T-helper 2 cell treated with Interferon-gamma antibody and Interleukin-4, amounts not matched to agents 100 ng/mL and 5 ng/mL, for 36 hours (primary cell): ENCODE results near the gene MB. TPM values are rescaled to one million over a fixed set of nuclear protein-coding genes. Genes with fewer than 3 reads are reported as not detected.

Experiments used
- total RNA-seq: library from RNA; stranded (reverse); gene quantifications from 2 replicates; pipeline ENCODE4 v1.2.3, GENCODE V29; 2022

MB gene
- total RNA-seq, 1 donor from 2014 or later = 0.36 TPM

Other genes with a start within 250 kb of the MB start
- gene HMOX1, start 236.2 kb downstream of the MB start, total RNA-seq = 0.61 and 1.2 TPM in 2 replicates
- 273 and 281 TPM in 2 replicates for gene MCM5, start 217.2 kb downstream of the MB start, total RNA-seq
- not detected in 2 replicates for gene RASD2, start 76.5 kb downstream of the MB start, total RNA-seq
- gene APOL6, start 31.1 kb upstream of the MB start, total RNA-seq = 73.1 and 73.9 TPM in 2 replicates
- gene APOL5, start 100.5 kb upstream of the MB start, total RNA-seq = not detected in 2 replicates